Adrenal gland (tissue), 12 donors: ENCODE results near the gene QKI. TPM values are rescaled to one million over a fixed set of nuclear protein-coding genes. Genes with fewer than 3 reads are reported as not detected.

ENCODE experiments used
- DNase-seq, 7 donors: peaks; one replicate each; pipeline ENCODE4 v3.0.0-alpha.2; 2019 to 2020
- H3K27ac ChIP-seq, 5 donors: fragments of 200-600 bp; sonication (generic) in 4 of 5; 1 replicate in 3 of 5; 2 replicates in 2 of 5; pipeline versions ENCODE4 v1.5.1 to v1.8.0; 2016 to 2020; ENCODE audit warnings: mild to moderate bottlenecking in 1 of 5
- H3K27me3 ChIP-seq: fragments of 200-600 bp; 2 replicates; pipeline ENCODE4 v1.8.0; 2021
- H3K36me3 ChIP-seq, 2 donors: fragments of 200-600 bp; replicated peaks in 1 of 2; 1 replicate in 1 of 2; 2 replicates in 1 of 2; pipeline versions ENCODE4 v1.5.1 to v1.8.0; 2018 to 2022
- H3K4me1 ChIP-seq, 2 donors: fragments of 200-600 bp; replicated peaks in 1 of 2; 1 replicate in 1 of 2; 2 replicates in 1 of 2; pipeline versions ENCODE4 v1.5.1 to v1.8.0; 2018 to 2021
- H3K4me3 ChIP-seq, 4 donors: fragments of 200-600 bp; sonication (generic) in 3 of 4; one replicate each; pipeline ENCODE4 v1.5.1; 2016 to 2018
- H3K9me3 ChIP-seq, 3 donors: fragments of 200-600 bp; sonication (generic) in 1 of 3; replicated peaks in 1 of 3; 1 replicate in 2 of 3; 2 replicates in 1 of 3; pipeline versions ENCODE4 v1.5.1 to v1.8.0; 2016 to 2021
- CTCF ChIP-seq, 6 experiments: fragments of 450-650 bp in 4 of 6; fragments of 200-600 bp in 2 of 6; sonication (generic) in 1 of 6; IDR thresholded peaks; 1 replicate in 5 of 6; 2 replicates in 1 of 6; pipeline versions ENCODE4 v1.5.1 to v1.8.0; 2016 to 2021; ENCODE audit warnings: antibody characterized with exemption in 6 of 6, mild to moderate bottlenecking in 2 of 6, moderate library complexity in 1 of 6
- POLR2A ChIP-seq, 2 donors: fragments of 450-650 bp; IDR thresholded peaks; one replicate each; pipeline ENCODE4 v1.6.1; 2017; ENCODE audit warnings: antibody characterized with exemption in 2 of 2, mild to moderate bottlenecking in 2 of 2, moderate library complexity in 1 of 2
- WGBS, 4 donors: extraction: QIAGEN DNeasy Blood & Tissue Kit in 2 of 4; methylation state at CpG; one replicate each; pipeline versions ENCODE4 v1.1.5 to v1.1.7; 2013 to 2017; 5-methylcytosine and 5-hydroxymethylcytosine counted together
- intact Hi-C, 2 donors: fragments of 100-400 bp; cut with DNase I; formaldehyde crosslinking; loops; one replicate each; pipeline versions ENCODE4 v1.14.1 to v1.15.0; 2022 to 2023
- polyA plus RNA-seq, 3 donors: library from polyadenylated mRNA; stranded (reverse); fragments of 200-250 nt in 2 of 3; fragments of 350-450 nt in 1 of 3; fragmentation: Illumina TruSeq in 1 of 3; extraction: RNeasy Lipid Tissue Mini Kit (QIAGEN cat#74804) in 1 of 3; gene quantifications; one replicate each; pipeline ENCODE4 v1.2.3, GENCODE V29; 2013 to 2014
- total RNA-seq, 9 donors: library from RNA; depleted of rRNA in 4 of 9; stranded (reverse); fragments of >200 nt in 4 of 9; fragments of 120-200 nt in 1 of 9; fragmentation: NEBNext Ultra II Directional in 1 of 9; extraction: Animal tissue kit (Norgen Biotek cat#: 25700) in 1 of 9; gene quantifications; one replicate each; pipeline versions ENCODE4 v1.1.0 to v1.2.4, GENCODE V29; 2013 to 2023
- donor health status: healthy with polysubstance abuse.
- donor health status: Bipolar disorder and iron deficiency.
- donor health status: DM: yes; HTN: yes; CAD: no.
- donor health status: DM: no; HTN: no; CAD: no.
- donor health status: DM: no; HTN: no; CAD: no.
- donor health status: DM: yes; HTN: yes; CAD: no.

Gene QKI
- total and polyA plus RNA-seq, 12 donors, result 10.3 to 207 (median 130) TPM

DNA sequence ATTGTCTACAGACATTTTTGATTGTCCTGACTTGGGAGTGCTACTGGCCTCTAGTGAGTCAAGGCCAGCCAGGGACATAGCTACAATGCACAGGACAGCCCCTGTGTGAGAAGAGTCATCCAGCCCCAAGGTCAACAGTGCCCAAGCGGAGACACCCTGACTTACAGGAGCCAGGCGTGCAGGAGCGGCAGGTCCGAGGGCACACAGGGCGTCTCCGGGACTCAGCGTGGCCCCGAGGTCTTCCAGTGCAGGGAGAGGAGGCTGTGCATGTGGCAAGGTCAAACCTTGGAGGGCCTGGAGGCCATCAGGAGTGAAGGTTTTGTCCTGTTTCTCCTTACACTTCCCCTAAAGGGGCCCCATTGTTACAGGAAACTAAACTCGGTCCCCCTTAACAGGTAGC is 41.3 kb upstream of the QKI start:
- H3K27ac ChIP-seq, result no peak overlapping the region
- peaks cover 5 to 7% of the 10 kb centered on the region in 2 donors for H3K4me1 ChIP-seq
- no peaks in the 10 kb centered on the region for H3K9me3 ChIP-seq
- no peaks in the 10 kb centered on the region for H3K36me3 ChIP-seq
- no peak overlapping the region for H3K4me3 ChIP-seq
- intact Hi-C loops, result no loop called here
- peak in 5 of 7 donors; percentile 25 to 42 (median 40) for DNase-seq
- TF ChIP-seq CTCF (IDR thresholded peaks at IDR 0.05), result no peak
- TF ChIP-seq POLR2A (IDR thresholded peaks at IDR 0.05), result no peak
- 40 to 57% (median 50%) methylated on average over 7 to 9 of the region's 9 CpGs for WGBS, 4 donors
- H3K27me3 ChIP-seq, result no peaks in the 10 kb centered on the region

DNA sequence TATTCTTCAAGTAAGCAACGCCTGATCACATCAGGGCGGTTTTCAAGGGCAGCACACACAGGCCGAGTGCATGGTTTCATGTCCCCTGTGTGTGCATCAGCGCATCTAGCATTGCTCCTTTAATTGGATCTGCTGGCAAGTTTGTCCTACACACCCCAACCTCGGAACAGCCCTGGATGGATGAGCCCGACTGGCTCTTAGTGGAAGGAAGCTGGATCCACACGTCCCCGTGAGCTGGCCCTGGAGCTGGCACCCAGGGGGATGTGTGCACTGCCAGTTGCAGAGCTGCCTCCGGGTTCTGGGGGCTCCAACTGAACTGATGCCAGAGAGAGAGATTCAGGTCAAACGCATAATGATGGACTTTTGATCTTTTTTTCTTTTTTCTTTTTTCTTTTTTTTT is 39.2 kb upstream of the QKI start:
- no peak for TF ChIP-seq CTCF (IDR thresholded peaks at IDR 0.05)
- Histone ChIP-seq H3K36me3 (no peaks in the 10 kb centered on the region), H3K4me1 (peaks cover 5 to 7% of the 10 kb centered on the region in 2 donors), H3K27ac (no peak overlapping the region), H3K9me3 (no peaks in the 10 kb centered on the region), H3K4me3 (no peak overlapping the region), H3K27me3 (no peaks in the 10 kb centered on the region)
- no peak for DNase-seq
- intact Hi-C loops, result no loop called here
- WGBS, 4 donors, result 87 to 96% (median 93%) methylated on average over 8 to 10 of the region's 10 CpGs

DNA sequence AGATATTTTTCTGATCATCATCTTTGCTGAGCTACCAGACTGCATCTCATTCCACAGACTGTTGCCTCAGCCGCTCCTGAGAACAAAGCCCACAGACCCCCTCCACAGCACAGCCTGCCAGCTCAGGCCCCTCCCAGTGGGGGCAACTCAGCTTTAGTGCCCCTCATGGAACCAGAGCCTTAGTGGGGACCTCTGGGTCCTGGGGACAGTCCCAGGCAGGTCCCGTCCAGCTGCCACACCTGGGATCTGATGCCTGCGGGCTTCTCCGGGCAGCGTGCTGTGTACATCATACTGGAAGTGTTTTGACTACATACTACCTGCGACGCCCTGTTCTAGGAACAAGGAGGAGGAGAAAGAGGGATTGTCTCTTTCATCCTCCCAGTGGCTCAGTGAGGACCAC is 38.3 kb upstream of the QKI start:
- Histone ChIP-seq H3K36me3 (no peaks in the 10 kb centered on the region), H3K27ac (no peak overlapping the region), H3K27me3 (no peaks in the 10 kb centered on the region), H3K9me3 (no peaks in the 10 kb centered on the region), H3K4me1 (peaks cover 5 to 7% of the 10 kb centered on the region in 2 donors), H3K4me3 (no peak overlapping the region)
- TF ChIP-seq POLR2A (IDR thresholded peaks at IDR 0.05) (no peak), CTCF (IDR thresholded peaks at IDR 0.05) (no peak)
- intact Hi-C loops, result no loop called here
- 89 to 95% (median 93%) methylated on average over 3 to 7 of the region's 7 CpGs for WGBS, 4 donors
- DNase-seq, result no peak

DNA sequence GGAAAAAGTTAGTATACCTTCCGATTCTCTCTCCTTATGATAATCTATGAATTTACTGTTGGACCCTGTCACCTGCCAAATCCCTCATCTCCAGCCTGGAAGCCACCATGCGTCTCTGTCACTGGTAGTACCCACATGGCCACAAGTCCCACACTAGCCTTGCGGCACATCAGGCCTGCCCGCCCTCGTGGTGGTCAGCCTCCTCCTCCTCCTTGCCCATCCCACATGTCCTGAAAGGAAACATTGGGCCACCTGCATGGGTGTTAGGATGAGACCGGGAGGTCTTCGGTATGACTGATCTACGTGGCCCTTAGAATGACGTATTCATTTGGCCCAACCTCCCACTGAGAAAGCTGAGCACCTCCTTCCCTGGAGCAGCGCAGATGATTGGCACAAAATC is 37.0 kb upstream of the QKI start:
- Histone ChIP-seq H3K27me3 (no peaks in the 10 kb centered on the region), H3K4me3 (no peak overlapping the region), H3K4me1 (peaks cover 5 to 7% of the 10 kb centered on the region in 2 donors), H3K27ac (no peak overlapping the region), H3K9me3 (no peaks in the 10 kb centered on the region), H3K36me3 (no peaks in the 10 kb centered on the region)
- TF ChIP-seq CTCF (IDR thresholded peaks at IDR 0.05) (no peak), POLR2A (IDR thresholded peaks at IDR 0.05) (no peak)
- WGBS, 4 donors, result 97% methylated on average over 10 of the region's 10 CpGs
- intact Hi-C loops, result no loop called here
- no peak for DNase-seq
